Astrocyte of the spinal cord (primary cell): ENCODE measurements around the gene TKT.

Experiments
- DNase-seq: peaks from one replicate; pipeline ENCODE4 v3.0.0; 2011; ENCODE audit warnings: low read depth, low spot score
- H3K4me3 ChIP-seq: 2 replicates; pipeline ENCODE4 v1.5.1; 2011; ENCODE audit warnings: low read depth, mild to moderate bottlenecking, low read length, moderate library complexity
- in situ Hi-C: cut with HindIII; loops from 2 replicates; pipeline ENCODE4 v1.10.0; 2017; ENCODE audit warnings: low sequenced_read_pairs
- TF ChIP-seq, protein P1 (sequence below): IDR thresholded peaks from 2 replicates; pipeline ENCODE4 v1.5.1; 2012; ENCODE audit warnings: low read depth, mild to moderate bottlenecking, low read length, inconsistent platforms

Gene TKT

GRCh38 chr3:53175613-53176540 is 79.9 kb downstream of the TKT start:
- no peak for DNase-seq
- H3K4me3 ChIP-seq, result no peak overlapping the region
- TF ChIP-seq, protein P1, sequence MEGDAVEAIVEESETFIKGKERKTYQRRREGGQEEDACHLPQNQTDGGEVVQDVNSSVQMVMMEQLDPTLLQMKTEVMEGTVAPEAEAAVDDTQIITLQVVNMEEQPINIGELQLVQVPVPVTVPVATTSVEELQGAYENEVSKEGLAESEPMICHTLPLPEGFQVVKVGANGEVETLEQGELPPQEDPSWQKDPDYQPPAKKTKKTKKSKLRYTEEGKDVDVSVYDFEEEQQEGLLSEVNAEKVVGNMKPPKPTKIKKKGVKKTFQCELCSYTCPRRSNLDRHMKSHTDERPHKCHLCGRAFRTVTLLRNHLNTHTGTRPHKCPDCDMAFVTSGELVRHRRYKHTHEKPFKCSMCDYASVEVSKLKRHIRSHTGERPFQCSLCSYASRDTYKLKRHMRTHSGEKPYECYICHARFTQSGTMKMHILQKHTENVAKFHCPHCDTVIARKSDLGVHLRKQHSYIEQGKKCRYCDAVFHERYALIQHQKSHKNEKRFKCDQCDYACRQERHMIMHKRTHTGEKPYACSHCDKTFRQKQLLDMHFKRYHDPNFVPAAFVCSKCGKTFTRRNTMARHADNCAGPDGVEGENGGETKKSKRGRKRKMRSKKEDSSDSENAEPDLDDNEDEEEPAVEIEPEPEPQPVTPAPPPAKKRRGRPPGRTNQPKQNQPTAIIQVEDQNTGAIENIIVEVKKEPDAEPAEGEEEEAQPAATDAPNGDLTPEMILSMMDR, result no peak
- in situ Hi-C loops, result no loop called here
